NCI-H128 (cell line): ENCODE results near the gene GALNT4.
A peak's percentile ranks its signal among the peaks of the same experiment; 100 is the strongest.

Experiments used
- DNase-seq: peaks from one replicate; lab custom pipeline; 2025; ENCODE audit not compliant: unreplicated experiment; lab: John Stamatoyannopoulos, UW

GALNT4 gene

DNA sequence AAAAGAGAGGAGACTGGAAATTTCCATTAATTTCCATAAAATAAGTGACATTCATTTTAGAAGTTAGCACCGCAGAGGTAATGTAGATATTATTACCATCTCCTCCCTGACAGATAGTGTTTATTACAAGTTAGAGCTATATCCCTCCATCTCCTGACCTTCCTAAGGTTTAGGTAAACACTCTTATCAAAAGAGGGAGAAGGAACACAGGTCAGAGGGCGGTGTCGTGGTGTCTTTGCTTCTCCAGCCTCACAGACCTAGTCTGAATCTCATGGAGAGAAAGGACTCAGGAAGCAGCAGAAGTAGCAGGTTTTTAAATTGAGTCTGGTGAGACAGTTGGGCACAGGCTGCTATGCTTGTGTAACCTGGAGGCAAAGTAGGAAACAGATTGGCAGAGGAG, 12.8 kb upstream of the GALNT4 start:
- no peak for DNase-seq

DNA sequence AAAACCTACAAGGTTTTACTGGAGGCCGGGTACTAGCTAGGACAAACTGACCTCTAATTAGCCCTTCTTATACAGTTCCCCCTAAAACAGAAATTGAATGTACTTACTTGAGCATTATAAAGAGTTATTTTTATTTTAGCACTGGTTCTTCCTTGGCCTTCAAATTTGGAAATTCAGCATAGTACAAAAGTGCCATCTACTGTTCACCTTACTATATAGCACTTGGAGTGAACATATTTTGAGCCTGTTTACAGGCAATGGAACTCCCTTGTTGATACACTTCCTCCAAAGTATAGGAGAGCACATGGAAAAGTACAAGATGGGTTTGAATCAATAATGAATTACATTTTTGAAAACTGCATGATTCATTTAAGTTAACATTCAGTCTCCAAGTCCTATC, 5.1 kb upstream of the GALNT4 start:
- peak; percentile 4 for DNase-seq

DNA sequence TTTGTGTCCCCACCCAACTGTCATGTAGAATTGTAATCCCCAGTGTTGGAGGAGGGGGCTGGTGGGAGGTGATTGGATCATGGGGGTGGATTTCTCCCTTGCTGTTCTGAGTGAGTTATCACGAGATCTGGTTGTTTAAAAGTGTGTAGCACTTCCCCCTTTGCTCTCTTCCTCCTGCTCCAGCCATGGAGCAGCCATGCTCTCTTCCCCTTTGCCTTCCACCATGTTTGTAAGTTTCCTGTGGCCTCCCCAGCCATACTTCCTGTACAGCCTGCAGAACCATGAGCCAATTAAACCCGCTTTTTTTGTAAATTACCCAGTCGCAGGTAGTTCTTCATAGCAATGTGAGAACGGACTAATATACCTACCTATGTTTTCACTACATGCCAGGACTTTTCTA, 3.8 kb upstream of the GALNT4 start:
- DNase-seq, result no peak

DNA sequence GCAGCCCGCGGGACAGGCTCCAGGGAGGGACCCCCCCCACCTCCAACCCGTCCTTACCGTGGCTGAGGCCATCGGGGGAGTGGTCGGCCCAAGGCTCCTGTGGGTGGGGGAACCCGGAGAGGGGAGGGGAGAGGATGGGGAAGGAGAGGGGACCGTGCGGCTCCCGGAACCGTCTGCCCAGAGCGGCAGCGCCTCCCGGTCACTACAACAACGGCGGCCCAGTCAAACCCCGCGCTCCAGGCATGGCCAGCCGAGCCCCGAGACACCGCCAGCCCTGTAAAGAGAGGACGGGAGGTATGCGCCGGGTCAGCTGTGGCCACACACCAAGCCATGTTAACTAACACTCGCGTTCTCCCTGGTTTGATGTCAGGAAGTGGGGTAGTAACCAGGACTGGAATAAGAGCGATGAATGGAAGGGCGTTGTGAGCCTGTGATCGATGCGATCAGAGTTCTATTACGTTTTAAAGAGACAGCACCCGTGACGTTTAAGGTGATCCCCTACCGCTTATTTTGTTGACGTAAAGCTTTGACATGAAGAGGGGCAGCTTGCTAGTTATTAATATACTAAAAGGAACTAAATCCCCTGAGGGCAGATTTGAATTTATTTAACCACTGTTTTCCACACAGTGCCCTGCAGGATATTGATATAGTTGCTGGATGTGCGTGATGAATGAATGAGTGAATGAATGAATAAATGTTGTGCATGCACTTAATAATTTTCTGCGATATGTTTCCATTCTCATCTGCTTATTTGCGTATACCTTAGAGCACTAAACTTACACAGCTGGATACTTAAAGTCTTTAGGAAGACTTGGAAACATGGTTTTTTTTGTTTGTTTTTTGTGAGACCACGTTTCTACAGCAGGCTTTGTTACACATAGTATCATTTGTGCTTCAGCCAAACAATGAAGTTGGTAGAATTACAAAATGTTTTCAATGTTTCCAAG, 1.5 kb upstream of the GALNT4 start, which contains the start of gene POC1B:
Gene POC1B, minus strand, starts transcription at position 224 of the 947 bp plus-strand sequence. Its CDS starts 152 bp downstream, at position 72.
- peak; percentile 21 for DNase-seq

DNA sequence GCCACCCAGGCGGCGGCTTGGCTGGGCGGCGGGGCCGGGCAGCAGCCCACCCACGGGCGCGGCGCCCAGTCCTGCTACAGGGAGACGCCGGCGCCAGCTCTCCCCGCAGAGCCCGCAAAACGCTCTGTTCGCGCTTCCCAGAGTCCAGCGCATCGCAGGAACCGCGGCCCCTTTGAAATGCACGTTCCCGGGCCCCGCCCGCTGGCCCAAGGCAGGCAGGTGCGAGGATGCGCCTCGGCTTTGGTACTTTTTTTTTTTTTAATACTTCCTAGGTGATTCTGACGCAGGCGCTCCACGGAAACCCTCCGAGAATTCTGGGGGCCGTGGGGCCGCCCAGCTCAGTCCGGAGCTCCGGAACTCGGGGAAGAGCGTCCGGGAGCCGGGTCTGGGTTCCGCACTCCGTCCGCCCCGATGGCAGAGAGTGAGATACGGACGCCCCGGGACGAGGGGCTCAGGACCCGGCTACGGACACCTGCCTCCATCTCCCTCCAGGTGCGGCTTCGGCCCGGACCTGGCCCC, 768 bp upstream of the GALNT4 start:
- DNase-seq, result peak; percentile 17

DNA sequence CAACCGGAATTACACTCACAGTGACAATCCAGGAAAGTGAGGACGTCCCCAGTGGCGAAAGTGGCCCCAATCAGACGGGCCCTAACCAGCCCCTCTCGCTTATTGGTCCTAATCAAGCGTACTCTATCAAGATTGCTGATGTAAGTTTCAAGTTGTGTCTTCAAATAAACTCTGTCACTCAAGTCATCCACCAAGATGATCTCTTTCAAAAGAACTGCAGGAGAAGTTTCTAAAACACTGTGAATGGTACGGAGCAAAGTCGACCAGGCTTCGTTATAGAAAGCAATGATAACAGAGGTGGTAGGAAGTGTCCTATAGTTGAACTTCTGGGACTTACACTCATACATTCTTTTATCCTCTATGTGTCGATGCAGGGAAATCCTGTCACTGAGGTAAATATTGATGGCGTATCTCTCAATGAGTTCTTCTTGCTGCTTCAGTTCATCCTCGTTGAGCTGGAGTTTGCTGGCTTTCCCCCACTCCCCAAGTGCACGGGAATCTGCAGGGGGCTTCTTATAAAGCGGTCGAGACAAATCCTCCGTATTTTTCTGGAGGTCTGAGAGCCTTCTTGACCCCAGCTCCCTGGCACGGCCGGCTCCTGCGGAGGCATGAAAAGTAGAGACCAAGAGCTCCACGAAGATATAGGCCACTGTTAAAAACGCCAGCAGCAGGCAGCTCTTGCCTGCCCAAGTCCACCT, 604 bp downstream of the GALNT4 start:
- DNase-seq, result no peak

DNA sequence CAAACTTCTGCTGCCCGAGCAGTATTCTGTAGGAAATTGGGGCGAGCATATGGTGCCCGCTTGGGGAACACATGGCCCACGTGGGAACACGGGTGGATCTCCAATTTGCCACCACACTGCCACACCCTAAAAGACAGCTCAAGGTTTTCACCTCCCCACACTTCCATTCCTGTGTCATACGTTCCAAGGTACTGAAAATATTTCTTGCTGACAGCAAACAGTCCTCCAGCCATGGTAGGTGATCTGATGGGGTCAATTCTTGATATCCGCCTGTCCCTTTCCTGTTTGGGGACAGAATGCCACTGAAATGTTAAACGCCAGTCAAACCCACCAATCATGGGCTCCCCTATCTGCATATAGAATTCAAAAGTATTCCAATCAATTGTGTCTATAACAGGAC, 1.2 kb downstream of the GALNT4 start:
- no peak for DNase-seq

DNA sequence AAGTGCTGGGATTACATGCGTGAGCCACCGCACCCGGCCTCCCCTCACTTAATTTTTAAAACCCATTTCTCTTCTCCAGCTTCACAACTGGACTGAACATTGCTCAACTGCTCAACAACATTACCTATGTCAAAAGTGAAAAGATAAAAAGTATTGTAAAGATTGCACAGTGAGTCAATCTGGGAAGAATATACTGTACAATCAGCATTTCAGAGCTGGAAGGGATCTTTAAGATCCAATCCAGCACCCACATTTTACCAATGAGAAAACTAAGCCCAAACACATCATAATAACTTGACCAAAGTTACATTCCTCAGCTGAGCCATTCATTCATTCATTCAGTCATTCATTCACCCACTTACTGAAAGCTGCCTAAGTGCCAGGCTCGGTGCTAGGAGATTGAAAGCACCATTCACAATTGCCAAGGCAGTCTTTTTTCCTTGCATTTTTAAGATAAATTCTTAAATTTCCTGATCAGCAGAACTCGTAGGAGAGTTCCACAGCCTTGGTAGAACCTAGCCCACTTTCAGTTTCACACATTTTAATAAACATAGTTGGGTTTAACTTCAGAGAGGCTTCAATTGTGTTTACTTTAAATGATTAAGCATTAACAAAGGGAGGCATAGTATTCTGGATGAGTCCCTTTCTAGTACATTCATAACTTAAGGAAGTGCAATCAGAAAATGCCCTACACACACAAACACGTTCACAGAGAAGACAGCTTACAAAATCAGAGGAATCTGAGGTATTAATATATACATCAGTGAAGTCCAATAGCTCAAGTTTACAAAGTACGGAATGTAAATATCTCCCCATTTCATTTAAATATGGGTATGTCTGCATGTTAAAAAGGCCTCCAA, 3.0 kb downstream of the GALNT4 start:
- no peak for DNase-seq

DNA sequence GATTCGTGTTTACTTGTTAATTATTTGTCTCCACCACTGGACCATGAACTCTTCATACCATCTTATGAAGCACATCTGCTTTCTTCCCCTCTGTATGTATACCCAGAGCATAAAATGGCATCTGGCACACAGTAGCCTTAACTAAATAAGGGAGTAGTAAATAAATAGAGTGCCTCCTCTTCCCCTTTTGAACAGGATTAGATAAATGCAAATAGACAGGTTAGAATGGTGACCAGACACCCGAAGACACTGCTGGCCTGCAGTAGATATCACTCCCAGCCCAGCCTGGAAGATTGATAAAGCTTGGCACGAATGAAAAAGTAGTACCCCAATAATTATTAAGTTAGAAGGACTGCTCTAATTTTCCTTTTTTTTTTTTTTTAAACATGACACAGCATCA, 6.9 kb downstream of the GALNT4 start:
- no peak for DNase-seq

DNA sequence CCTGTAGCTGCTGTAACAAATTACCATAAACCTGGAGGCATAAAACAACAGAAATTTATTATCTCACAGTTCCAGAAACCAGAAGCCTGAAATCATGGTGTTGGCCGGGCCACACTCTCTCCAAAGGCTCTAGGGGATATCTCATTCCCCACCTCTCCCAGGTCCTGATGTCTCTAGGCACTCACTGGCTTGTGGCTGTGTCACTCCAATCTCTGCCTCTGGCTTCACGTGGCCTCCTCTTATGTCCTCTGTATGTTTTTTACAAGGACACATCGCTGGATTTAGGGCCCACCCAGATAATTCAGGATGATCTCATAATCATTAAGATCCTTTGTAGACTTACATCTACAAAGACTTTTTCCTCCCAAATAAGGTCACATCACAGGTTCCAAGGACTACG, 8.0 kb downstream of the GALNT4 start:
- DNase-seq, result no peak

DNA sequence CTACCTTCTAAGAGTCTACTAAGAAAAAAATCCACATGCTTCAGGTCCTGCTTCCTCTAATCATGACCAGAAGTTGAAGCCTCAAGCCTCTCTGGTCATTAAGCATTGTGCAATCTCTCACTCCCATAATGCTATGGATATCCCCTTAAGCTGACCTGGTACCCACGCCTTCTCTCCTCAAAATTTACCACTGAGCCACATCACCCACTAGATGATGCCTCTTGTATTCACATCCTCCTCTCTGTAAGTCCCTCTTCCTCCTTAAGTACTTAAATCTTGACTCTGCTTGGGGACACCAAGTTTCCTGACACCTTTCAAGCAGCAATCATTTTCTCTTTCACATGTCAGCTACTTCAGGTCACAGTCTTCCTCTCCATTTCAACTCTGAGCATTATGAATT, 9.8 kb downstream of the GALNT4 start:
- no peak for DNase-seq

DNA sequence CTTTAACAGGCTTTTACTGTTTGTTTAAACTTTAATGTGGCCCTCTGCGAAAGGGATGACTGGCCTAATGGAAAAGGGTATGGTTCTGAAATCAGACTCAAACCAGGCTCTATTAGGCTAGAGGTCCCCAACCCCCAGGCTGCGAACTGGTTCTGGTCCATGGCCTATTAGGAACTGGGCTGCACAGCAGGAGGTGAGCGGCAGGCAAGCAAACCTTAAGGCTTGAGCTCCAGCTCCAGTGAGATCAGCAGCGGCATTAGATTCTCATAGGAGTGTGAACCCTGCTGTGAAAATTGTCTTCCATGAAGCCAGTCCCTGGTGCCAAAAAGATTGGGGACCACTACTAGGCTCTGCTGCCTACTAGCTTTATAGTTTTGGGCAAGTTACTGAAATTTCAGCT, 11.1 kb downstream of the GALNT4 start:
- no peak for DNase-seq

DNA sequence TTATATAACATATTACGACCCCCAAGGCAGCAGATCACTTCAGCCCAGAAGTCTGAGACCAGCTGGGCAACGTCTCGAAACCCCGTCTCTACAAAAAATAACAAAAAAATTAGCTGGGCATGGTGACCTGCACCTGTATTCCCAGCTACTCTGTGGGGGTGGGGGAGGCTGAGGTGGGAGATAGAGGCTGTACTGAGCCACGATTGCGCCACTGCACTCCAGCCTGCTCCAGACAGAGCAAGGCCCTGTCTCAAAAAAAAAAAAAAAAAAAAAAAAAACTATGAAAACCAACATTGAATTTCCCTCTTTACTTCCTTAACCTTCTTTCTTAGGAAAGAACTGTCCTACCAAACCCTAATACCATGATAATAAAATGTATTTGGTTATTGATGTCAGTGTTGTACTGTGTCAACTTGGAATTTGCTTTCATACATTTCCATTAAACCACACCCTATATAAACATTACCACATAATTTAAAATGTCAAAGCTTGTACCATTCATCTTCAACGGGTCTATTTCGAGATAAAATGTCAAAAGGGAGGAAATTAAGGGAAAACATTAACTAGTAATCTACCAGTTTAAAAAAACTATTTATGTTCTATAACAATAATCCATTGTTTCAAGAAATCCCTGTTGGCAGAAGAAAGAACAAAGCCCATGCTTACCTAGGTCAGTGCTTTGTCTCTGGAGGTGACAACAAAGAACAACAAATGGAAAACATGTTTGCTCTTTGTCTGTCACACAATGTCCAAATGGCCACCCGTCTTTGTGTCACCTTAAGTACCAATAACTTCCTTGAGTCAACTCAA, 17.4 kb downstream of the GALNT4 start:
- no peak for DNase-seq

DNA sequence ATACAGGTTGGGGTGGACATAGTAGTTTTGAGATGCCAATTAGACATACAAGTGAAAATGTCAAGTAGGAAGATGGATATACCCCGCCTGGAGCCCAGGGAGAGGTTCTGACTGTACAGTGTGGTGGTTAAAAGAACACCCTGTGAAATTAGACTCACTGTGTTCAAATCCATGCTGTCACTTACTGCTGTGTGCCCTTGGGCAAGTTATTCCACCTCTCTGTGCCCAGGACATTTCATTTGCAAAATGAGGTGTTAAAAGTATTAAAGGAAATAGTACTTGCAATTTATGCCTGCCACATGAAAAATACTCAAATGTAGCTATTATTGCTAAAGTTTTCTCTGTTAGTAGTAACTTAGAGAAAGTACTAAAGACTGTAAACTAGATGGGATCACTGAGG, 18.5 kb downstream of the GALNT4 start:
- DNase-seq, result no peak

DNA sequence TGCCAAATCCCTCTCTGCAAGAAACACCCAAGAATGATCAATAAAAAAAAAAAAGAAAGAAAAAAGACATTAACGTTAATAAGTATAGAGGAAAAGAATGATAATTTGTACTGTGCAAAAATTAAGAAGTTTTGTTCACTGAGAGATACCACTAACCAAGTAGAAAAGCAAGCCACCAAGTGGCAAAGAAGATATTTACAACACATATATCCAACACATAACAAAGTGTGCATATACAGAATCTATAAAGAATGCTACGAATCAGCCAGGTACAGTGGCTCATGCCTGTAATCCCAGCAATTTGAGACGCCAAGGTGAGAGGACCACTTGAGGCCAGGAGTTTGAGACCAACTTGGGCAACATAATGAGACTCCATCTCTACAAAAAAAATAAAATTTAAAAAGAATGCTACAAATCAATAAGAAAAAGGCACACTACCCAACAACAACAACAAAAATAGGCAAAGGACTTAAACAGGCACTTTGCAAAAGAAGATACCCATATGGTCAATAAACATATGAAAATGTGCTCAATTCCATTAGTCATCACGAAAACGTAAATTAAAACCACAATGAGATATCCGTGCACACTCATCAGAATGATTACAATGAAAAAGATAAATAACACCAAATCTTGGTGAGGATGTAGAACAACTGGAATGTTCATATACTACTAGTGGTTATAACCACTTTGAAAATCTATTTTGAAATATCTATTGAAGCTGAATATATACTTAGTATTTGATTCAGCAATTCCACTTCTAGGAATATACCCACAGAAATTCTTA, 19.8 kb downstream of the GALNT4 start:
- DNase-seq, result no peak

DNA sequence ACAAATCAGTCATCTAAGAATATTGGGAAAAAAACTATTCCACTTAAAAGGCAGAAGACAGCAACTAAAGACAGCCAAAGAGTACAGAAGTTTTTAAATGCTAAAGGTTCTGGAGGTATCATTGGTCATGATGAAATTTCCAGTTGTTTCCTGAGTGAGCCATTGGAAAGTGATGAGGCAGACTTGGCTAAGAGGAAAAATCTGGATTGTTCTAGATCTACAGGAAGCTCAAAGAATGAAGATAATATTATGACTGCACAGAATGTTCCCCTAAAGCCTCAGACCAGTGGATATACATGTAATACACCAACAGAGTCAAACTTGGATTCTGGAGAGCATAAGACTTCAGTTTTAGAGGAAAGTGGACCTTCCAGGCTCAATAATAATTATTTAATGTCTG, 22.8 kb downstream of the GALNT4 start:
- no peak for DNase-seq

DNA sequence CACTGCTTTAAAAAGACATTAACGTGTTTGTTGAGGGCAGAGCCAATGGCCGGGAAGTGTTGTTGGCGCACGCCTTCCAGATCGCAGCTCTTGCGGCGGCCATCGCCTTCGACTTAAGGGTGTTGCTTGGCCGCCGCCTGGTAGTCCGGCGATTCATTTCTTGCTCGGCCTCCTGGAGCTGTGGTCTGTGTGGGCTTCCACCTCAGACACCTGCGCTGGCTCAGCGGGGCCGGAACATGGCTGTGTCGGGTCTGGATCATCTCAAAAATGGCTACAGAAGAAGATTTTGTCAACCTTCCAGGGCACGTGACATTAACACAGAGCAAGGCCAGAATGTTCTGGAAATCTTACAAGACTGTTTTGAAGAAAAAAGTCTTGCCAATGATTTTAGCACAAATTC, 24.7 kb downstream of the GALNT4 start:
- no peak for DNase-seq

DNA sequence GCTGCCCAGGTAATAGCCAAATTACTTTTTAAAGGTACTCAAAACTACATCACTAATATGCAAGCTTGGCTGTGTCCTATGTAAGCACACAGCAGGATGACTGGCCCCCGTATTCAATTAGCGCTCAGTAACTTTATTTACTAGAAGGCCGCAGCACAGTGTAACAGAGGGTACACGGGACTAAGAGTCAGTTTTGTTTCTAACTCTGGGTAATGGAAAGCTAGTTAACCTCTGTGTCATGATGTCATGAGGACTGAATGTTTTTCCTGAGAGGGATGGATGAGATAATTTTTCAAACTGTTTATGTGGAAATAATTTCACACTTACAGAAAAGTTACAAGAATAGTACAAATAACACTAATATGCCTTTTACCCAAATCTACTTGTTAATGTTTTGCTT, 27.1 kb downstream of the GALNT4 start:
- no peak for DNase-seq

DNA sequence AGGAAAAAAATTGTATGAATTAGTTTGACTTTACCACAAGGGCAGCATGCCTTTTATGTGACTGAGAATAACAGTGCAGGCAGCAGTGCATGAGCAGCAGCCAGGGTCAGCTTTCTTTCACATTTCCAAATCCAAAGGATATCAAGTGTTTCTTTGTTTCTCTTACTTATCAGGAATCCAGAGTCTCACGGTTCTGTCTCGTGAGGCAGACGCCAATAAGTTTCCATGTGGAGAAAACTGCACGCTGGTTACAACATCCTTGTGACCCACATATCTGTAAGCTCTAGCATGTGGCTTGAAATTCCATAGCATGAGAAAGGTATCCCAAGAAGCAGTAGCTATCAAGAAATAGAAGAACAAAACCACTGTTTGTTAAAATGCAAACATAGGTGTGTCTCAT, 27.6 kb downstream of the GALNT4 start:
- DNase-seq, result no peak
